Skeletal muscle cell (primary cell): ENCODE measurements around the gene GARNL3.
A peak's percentile ranks its signal among the peaks of the same experiment; 100 is the strongest.

Experiments
- DNase-seq: peaks from one replicate; pipeline ENCODE4 v3.0.0-alpha.2; 2010; ENCODE audit warnings: low read depth
- H3K4me3 ChIP-seq: 2 replicates; pipeline ENCODE4 v1.5.1; 2011; ENCODE audit warnings: low read depth, mild to moderate bottlenecking, control low read depth, low read length, moderate library complexity

The GARNL3 gene

DNA sequence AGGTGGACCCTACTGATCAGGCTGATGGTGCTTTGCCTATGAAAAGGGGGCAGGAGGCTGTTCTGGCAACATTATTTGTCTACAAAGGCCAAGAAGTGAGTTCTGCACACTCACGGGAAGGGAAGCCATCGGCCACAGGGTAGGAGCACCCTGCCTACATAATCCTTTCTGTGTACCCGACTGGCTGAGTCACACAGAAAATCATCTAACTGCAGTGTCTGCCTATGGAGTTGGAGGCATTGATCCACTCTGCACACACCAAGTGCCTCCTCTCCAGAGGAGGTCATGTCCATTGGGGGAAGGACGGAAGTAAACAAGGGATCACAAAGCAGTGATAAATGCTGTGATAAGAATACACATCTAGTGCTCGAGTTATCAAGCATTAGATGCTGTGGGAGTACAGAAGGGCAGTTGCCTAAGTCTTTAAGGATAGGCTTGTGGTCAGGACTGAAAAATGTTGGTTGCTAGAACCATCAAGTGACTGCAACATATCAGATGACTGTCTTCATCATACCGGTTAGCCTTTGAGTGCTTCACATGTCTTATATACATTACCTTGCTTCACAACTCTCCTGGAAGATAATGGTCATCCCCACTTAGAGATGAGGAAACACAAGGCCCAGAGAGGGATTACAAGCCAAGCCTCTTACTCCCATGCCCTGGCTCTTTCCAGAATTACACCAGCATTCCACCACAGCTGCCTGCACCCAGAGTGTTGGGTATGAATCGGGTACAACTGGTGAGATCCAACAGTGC, 131.1 kb downstream of the GARNL3 start:
- DNase-seq: no peak
- no peak overlapping the region for H3K4me3 ChIP-seq

DNA sequence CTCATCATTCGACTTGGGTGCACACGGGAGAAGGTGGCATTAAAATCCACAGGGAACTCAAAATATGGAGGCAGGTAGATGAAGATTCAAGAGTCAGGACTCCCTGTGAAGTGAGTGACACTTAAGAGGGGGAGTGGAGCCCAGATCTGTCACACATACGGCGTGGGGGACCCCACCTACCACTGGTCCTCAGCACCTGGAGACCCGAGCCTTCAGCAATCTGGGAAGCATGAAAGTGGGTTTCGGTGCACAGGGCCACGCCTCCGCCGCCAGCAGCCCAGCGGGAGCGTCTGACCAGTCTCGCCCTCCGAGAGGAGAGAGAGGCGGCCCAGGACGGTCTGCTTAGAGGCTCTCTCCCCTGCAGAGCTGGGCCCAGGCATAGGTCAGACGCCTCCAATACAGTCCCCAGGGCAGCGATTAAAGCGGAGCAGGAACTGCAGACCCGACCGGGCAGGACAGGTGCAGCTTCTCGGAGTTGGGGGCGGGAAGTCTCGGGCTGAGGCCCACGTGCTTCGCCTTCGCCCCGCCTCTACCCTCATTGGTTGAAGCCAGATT, 131.8 kb downstream of the GARNL3 start:
- no peak for DNase-seq
- peak overlapping the region; percentile 61 for H3K4me3 ChIP-seq

DNA sequence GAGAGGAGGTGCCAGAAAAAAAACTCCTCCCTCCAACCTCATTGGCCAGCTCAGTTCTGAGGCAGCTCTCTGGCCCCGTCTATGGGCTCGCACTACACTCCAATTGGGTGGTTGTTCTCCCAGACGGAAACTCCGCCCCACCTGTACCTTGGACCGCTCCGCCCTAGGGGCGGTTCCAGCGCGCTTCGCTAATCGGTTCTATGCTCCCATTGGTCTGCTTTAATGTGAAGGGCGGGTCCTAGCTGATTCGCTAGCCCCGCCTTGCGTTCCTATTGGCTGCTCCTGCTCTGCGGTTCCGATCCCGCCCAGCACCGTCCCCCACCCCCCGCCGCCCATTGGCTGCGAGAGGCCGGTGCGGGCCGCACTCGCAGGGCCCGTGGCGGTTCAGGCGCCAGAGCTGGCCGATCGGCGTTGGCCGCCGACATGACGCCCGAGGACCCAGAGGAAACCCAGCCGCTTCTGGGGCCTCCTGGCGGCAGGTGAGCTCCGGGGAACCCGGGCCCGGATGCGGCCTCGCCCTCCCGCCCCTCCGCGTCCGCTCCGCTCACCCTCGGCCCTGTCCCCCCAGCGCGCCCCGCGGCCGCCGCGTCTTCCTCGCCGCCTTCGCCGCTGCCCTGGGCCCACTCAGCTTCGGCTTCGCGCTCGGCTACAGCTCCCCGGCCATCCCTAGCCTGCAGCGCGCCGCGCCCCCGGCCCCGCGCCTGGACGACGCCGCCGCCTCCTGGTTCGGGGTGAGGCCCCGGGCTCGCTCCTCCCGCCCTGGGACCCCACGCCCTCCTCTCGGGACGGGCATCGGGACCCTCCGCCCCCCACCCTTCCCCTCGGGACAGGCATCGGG, 132.5 kb downstream of the GARNL3 start, which contains the start of gene SLC2A8:
SLC2A8 (plus strand) TSS at position 362 of the 838 bp plus-strand sequence; CDS start at position 424, 62 bp downstream.
- H3K4me3 ChIP-seq: peak within 1 kb of the TSS; percentile 61
- peak; percentile 93 for DNase-seq

DNA sequence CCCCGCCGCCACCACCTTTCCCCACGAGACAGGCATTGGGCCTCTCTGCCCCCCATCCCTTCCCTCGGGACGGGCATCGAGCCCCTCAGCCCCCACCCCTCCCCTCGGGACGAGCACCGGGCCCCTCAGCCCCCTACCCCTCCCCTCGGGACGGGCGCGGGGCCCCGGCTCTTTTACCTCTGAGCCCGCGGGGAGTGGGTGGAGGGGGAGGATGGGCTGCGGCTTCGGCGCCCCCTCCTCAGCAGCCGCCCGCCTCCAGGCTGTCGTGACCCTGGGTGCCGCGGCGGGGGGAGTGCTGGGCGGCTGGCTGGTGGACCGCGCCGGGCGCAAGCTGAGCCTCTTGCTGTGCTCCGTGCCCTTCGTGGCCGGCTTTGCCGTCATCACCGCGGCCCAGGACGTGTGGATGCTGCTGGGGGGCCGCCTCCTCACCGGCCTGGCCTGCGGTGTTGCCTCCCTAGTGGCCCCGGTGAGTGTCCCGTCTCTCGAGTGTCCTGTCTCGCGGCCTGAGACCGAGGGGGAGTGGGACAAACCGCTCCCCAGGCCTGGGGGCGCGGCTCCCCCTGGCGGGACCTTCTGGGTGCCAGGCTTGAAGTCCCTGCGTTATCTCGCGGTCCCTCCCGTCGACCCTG, 133.2 kb downstream of the GARNL3 start:
- DNase-seq: no peak
- H3K4me3 ChIP-seq: peak overlapping the region; percentile 61

DNA sequence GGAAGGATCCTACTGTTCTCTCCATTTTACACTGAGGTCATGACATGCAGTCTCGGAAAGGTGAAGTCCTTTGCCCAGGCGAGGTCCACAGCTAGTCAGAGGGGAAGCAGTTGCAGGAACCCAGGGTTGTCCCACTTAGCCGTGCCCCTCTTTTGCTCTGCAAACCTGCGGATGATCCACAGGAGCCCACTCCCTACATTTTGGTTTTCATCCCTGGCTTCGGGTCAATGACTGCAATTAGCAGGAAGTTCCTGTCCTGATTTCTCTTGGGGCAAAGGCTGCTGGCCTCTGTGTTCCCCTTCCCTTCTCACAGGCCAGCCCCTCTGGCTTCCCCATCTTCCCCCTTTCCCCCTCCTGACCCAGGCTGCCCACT, 133.7 kb downstream of the GARNL3 start:
- DNase-seq: no peak
- peak overlapping the region; percentile 61 for H3K4me3 ChIP-seq

DNA sequence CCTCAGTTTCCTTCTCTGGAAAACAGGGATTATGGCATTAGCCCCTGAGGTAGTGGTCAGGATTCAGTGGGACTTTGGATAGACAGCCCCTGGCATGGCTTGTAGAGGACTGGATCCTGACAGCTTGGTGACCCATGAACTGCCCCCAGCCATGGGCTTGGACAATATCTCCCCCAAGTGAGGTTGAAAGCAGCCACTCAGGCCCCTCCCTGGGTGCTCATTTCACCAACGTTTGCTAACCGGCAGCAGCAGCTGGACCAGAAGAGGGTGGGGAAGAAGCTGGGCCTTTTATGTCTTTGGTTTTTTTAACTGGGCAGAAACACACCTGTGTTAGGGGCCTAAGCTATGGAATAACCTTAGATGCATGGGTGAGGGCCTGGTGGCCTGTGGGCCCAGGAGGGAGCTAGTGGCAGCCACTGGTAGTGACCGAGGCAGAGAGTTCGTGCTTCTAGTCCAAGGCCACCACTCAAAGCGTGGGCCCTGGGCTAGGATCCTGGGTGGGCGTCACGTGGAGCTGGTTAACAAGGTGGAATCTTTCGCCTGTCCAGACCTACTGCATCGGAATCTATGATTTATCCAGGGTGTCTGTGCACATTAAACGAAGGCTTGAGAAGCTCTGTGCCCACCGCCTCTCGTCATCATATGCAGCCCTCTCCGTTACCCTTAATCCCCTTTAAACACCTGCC, 134.3 kb downstream of the GARNL3 start:
- DNase-seq: no peak
- H3K4me3 ChIP-seq: no peak overlapping the region

DNA sequence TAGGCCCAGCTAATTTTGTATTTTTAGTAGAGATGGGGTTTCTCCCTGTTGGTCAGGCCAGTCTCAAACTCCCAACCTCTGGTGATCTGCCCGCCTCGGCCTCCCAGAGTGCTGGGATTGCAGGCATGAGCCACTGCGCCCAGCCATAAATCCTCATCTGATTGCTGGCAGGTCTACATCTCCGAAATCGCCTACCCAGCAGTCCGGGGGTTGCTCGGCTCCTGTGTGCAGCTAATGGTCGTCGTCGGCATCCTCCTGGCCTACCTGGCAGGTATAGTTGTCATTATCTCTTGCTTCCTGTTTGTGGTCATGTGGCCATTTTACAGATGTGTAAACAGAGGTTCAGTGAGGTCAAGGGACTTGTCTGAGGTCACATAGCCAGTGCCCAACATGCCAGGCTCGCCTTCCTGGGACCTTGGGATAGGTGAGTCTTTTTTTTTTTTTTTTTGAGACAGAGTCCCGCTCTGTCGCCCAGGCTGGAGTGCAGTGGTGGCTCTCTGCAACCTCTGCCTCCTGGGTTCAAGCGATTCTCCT, 135.2 kb downstream of the GARNL3 start:
- H3K4me3 ChIP-seq: no peak overlapping the region
- DNase-seq: no peak

DNA sequence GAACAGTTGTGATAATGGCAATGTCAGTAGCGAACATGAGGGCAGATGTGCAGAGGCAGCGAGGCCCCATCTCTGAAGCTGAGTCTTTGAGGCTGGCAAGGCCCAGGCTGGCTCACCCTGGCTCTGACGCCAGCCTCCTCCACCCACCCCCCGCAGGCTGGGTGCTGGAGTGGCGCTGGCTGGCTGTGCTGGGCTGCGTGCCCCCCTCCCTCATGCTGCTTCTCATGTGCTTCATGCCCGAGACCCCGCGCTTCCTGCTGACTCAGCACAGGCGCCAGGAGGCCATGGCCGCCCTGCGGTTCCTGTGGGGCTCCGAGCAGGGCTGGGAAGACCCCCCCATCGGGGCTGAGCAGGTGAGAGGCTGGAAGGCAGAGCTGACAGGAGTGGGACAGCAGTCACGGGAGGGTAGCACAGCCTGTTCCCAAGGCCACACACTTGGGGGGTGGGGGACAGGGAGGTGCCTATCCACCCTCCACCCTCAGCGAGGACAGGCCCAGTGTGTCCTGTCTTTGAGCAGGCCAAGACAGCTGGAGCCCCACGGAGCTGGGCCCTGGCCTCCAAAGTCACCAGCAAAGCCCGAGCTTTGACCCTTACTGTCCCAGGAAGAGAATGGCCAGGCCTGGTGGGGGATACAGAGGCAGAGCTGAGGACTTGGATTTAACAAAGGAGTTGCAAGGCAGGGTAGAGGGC, 138.0 kb downstream of the GARNL3 start:
- H3K4me3 ChIP-seq: no peak overlapping the region
- no peak for DNase-seq

DNA sequence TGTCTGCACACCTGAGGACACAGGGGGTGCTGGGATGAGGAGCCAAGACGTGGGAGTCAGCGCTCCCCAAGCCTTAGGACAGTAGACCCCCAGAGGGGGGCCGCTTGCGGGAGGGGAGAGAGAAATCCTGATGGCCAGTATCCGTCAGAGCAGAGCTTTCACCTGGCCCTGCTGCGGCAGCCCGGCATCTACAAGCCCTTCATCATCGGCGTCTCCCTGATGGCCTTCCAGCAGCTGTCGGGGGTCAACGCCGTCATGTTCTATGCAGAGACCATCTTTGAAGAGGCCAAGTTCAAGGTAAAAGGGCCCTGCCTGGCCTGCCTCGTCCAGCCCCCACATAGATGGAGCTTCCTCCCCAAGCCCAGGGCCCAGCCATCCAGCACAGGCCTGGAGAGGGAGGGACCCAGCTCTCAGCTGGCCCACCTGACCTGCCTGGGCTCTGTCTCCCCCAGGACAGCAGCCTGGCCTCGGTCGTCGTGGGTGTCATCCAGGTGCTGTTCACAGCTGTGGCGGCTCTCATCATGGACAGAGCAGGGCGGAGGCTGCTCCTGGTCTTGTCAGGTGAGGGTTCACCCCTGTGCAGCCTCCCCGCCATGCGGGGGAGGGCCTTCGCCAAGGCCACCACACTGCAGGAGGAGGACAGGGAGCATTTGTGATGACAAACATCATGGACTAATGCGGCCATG, 139.1 kb downstream of the GARNL3 start:
- DNase-seq: no peak

DNA sequence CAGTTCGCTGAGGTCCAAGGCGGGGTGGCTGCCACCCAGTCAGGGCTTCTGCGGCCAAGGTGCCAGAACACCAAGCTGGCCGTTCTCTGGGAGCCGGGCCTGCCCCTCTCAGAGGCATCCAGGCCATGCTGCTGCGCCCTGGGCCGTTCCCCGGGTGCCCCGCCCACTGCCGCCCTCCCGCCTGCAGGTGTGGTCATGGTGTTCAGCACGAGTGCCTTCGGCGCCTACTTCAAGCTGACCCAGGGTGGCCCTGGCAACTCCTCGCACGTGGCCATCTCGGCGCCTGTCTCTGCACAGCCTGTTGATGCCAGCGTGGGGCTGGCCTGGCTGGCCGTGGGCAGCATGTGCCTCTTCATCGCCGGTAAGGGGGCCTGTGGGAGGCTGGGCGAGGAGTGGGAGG, 140.1 kb downstream of the GARNL3 start:
- no peak overlapping the region for H3K4me3 ChIP-seq
- DNase-seq: no peak

More for the DNA sequence above, 139.1 kb downstream of the GARNL3 start:
- no peak overlapping the region for H3K4me3 ChIP-seq

DNA sequence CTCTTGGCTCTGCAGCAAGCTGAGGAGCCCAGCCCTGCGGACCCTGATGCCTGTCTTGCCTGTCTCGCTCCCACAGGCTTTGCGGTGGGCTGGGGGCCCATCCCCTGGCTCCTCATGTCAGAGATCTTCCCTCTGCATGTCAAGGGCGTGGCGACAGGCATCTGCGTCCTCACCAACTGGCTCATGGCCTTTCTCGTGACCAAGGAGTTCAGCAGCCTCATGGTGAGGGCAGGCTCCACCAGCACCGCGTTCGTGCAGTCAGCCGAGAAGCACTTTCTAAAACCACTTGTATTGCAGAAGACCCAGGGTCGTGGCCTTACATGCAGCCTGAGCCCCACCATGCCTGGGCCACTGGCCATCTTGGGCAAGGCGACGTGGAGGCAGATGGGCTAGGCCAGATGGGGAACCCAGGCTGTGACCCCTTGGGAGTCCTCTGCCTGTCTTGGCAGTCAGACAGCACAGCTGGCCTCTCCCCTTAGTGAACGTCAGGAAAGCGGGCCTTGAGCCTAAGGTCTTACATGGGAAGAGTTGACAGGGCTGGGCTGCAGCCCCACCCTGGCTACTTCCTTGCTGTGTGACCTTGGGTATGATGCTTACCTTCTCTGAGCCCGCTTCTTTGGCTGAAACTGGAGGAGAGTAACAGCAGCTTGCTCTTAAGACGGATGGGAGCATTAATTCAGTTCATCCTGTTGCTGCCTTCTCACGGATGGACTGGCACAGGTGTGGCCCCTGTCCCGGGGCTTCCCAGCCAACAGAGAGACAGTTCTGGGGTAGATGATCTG, 141.0 kb downstream of the GARNL3 start:
- no peak overlapping the region for H3K4me3 ChIP-seq

DNA sequence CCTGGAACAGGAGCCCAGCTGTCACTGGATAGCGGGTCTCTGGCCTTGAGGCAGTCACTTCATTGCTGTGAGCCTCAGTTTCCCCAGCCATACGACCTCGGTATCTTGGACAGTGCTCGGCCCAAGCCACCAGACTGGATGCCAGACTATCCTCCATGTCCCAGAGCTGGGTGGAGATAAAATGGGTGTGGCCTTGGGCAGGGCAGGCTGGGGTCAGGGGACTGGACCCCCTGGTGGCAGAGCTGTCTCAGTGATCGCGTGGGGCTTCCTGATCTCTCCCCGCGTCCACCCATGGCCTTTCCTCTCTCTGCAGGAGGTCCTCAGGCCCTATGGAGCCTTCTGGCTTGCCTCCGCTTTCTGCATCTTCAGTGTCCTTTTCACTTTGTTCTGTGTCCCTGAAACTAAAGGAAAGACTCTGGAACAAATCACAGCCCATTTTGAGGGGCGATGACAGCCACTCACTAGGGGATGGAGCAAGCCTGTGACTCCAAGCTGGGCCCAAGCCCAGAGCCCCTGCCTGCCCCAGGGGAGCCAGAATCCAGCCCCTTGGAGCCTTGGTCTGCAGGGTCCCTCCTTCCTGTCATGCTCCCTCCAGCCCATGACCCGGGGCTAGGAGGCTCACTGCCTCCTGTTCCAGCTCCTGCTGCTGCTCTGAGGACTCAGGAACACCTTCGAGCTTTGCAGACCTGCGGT, 142.4 kb downstream of the GARNL3 start:
- no peak for DNase-seq
- H3K4me3 ChIP-seq: no peak overlapping the region

More for the DNA sequence above, 141.0 kb downstream of the GARNL3 start:
- DNase-seq: no peak

DNA sequence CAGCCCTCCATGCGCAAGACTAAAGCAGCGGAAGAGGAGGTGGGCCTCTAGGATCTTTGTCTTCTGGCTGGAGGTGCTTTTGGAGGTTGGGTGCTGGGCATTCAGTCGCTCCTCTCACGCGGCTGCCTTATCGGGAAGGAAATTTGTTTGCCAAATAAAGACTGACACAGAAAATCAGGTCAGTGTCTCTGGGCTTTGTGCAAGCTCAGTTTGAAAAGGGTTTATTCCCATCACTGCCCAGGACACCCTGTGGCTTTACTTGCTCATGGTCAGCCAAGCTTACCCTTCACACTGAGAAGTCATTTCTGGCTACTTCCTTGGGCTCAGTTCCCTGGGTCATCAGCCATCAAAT, 142.9 kb downstream of the GARNL3 start:
- H3K4me3 ChIP-seq: no peak overlapping the region
- DNase-seq: no peak

DNA sequence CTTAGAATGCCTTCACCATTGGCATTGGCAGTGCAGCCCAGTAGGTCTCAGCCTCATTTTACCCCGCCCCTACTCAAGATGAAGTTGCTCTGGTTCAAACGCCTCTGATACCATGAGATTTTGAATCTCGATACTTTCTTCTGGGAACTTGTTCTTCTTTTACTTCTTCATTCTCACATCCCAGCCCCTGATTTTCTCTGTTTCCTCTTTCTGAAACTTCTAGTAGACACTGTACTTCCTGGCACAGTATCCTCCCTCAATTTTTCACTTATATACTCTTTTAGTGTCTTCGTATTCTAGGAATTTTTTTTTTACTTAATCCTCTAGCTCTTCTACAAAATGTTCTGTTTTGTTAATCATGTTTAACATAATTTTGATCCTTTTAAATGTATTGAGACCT, 146.5 kb downstream of the GARNL3 start:
- no peak overlapping the region for H3K4me3 ChIP-seq
- DNase-seq: no peak

DNA sequence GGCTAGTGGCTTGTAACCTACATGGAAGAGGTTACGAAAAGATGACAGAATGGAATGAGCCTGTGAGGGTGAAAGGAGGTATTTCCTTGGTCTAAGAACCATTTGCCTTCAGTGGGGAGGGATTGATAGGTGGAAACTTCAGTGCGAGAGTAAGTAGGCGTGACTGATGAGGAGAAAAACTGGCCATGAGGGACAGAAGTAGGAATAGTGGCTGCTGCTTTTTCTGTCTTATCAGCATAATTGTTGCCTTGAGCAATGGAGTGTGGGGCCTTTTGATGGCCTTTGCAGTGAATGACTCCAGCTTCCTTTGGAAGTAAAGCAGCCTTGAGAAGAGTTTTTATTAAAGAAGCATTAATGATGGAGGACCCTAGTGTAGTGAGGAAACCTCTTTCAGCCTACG, 150.6 kb downstream of the GARNL3 start:
- H3K4me3 ChIP-seq: no peak overlapping the region
- no peak for DNase-seq

DNA sequence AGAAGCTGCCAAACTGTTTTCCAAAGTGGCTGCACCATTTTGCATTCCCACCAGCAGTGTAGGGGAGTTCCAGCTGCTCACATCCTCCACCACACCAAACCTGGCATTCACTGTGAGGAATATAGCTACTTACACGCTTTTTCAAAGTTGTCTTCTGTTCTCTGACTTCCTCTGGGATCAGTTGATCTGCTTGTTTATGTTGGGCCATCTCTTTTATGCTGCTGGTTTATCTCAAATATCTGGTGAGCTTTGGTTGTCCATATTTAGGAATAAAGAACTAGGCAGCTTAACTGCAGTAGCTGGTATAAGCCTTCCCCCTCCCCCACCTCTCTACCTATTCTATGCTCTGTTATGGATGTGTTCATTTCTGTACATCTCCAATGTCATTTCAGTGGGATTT, 151.1 kb downstream of the GARNL3 start:
- no peak for DNase-seq
- H3K4me3 ChIP-seq: no peak overlapping the region
